Measurements from ENCODE around the gene CDH13.

The CDH13 gene

DNA sequence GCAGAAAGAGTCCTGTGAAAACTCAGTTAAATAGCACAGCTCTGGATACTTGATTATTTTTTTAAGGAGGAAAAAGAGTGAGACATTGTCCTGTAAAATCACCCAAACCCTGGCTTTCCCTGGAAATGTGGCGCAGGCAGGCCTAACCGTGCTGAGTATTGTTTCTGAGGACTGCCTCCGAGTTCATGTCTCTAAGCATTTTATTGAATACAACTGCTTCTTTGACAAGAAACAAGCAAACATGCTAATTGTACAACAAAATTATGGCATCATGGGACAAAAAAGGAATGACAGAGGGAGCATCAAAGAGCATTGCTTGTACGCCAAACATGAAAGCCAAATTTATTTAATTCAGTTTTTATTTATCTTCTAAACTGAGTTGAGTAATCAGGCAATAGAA lies 1116.5 kb downstream of the CDH13 start:
- DNase-seq: no peak

DNA sequence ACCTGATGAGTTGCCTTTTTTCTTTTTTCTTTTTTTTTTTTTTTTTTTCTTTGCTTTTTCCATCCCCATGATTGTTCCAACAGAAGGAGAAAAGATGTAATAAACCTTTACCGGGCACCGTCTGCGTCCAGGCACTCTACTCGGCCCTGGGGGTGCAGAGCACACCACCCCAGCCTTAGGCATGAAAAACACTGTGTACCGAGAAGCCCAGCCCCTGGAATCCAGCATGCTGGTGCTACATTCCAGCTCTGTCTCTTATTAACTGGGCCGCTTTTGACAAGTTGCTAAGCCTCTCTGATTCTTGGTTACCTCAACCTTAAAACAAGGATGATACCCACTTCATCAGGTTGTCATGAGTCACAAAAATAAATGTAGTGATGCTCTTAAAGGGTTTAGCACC lies 1117.0 kb downstream of the CDH13 start:
- no peak for DNase-seq

GRCh38 chr16:83744441-83744981 lies 1117.7 kb downstream of the CDH13 start:
- DNase-seq: no peak

DNA sequence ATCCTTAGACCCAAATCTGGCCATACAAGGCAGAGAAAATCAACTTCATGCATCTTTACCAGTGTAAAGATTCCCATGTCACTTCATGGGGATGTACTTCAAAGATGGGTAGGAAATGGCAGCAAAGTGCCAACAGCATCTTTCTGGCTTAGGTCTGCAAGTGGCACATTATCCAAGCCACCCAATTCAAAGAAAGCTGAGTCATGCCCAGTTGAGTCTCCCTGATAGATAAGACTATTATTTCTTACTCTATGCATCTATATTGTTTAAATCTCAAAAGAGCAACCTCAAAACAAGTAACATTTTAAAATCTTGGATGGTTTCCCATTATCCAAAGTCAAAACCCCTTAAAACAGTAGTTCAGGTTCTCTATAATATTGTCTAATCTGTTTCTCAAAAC lies 1119.8 kb downstream of the CDH13 start:
- no peak for DNase-seq

DNA sequence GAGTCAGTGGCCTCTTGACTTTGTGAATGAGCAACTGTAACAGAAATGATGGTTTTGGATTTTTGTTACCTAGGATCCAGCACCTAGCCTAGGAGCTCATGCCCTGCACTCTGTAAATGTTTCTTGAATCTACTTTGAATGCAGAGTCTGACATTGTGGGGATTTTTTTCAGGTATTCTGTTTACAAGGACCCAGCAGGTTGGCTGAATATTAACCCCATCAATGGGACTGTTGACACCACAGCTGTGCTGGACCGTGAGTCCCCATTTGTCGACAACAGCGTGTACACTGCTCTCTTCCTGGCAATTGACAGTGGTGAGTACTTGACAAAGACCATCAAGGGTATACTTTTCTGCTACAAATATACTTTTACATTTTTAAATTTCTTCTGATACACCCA lies 1121.2 kb downstream of the CDH13 start:
- no peak for DNase-seq

DNA sequence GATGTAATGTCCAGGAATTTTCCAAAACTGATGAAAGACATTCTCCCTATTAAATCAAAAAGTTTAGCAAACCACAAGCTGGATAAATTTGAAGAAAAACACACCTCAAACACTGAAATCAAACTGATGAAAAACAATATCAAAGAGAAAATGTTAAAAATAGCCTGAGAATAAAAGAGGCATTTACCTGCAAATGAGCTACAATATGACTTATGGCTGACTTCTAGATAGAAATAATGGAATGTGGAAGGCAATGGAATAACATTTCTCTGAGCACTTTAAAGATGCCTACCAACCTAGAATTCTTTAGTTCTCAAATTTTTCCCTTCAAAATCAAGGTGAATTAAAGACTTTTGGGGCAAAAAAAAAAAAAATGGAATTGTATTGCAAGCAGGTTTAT lies 1128.6 kb downstream of the CDH13 start:
- DNase-seq: no peak

- no peak for DNase-seq
These were observed 1135.6 kb downstream of the CDH13 start for GRCh38 chr16:83762141-83762991.

GRCh38 chr16:83762992-83763358 lies 1136.2 kb downstream of the CDH13 start:
- no peak for DNase-seq

GRCh38 chr16:83768986-83769385 lies 1142.2 kb downstream of the CDH13 start:
- DNase-seq: no peak

- DNase-seq: no peak
These were observed 1142.7 kb downstream of the CDH13 start for GRCh38 chr16:83769397-83770008.

DNA sequence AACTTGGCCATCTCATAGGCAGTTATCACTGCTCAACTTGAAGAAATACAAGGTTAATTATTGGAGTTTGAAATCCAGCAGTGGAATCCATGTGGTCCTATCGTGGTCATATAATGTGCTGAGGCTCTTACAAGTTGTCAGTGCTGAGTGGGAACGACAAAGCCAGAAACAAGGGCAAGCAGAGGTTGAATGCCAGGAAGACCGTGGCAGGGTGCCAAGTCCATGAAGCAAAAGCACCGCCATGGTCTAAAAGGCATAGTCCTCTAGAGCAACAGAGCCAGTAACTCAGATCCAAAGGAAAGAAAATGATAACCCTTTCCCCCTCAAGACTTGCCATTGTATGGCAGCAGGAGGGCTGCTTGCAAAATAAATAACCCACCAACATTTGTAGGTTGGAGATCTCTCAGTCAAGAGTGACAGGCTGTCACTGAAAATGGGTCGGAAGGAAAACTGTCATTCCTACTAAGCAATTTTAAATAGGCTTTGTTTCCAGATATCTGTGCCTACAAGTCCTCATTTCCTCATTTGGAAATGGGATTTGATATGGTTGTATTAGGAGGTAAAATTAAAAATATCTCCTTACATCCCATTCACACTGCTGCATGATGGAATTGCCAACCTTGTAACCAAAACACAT lies 1144.7 kb downstream of the CDH13 start:
- no peak for DNase-seq

DNA sequence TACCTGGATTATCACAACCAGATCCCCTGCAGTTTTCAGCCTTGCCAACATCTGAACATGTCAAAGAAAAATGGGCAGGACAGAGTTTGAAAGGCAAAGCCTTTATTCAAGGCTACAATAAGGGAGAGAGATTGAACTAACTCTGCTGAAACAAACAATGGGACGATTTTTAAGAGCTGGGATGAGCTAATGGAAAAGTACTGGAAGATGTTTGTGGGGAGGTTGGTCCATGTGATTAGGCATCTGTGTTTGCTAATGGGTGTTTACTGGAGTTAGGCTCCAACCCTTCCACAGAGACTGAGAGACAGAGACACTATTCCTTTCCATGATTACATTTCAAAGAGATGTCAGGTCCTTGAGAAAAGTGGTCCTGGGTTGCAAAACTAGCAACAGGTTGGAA lies 1146.0 kb downstream of the CDH13 start:
- DNase-seq: no peak

- no peak for DNase-seq
These were observed 1147.3 kb downstream of the CDH13 start for GRCh38 chr16:83774066-83774465.

GRCh38 chr16:83776944-83777343 lies 1150.2 kb downstream of the CDH13 start:
- no peak for DNase-seq

GRCh38 chr16:83779886-83780285 lies 1153.1 kb downstream of the CDH13 start:
- no peak for DNase-seq

- no peak for DNase-seq
These were observed 1158.7 kb downstream of the CDH13 start for GRCh38 chr16:83785455-83785854.

DNA sequence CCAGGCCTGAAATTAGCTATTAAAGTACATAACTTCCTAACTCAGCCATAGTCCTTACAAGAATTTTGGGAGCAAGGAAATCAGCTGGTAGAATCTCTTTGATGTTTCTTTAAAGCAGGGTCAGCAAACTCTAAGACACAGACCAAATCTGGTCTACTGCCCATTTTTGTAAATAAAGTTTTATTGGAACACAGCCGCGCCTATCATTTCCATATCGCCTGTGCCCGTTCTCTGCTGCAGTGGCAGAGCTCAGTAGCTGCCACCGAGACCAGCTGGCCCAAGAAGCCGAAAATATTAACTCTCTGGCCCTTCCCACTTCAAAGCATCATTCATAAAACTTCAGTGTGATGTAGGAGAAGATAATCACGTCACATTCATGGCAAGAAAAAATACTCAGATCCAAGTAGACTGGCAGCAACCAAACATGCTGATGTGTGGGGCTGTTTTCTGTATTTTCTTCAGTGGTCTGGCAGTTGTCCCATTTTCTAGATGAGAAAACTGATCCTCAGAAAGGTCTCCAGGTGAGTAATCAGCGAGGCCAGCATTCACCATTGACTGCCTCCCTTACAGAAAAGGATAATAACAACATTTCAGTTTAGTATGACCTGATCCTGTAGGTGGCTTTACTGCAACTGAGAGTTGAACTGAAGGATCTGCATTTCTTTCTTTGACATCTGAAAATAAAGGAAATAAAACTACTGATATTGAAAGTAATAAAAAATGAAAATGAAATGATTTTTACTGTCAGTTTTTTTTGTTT lies 1163.1 kb downstream of the CDH13 start:
- DNase-seq: no peak

DNA sequence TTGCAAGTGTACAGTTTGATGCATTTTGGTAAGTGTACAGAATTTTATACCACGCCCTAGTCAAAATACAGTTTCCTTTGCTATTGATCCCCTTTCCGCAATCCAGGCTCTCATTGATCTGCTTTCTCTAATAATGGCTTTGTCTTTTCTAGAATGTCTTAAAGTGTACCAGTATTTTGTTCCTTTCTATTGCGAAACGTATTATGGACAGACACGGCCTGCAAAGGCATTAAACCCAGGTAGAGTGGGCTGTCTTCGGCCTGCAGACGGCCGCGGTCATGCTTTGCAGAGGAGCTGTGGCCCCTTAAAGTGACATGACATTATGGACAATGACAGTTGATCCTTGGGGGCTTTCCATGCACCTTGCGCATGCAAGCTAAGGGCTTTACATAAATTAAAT lies 1165.1 kb downstream of the CDH13 start:
- no peak for DNase-seq

DNA sequence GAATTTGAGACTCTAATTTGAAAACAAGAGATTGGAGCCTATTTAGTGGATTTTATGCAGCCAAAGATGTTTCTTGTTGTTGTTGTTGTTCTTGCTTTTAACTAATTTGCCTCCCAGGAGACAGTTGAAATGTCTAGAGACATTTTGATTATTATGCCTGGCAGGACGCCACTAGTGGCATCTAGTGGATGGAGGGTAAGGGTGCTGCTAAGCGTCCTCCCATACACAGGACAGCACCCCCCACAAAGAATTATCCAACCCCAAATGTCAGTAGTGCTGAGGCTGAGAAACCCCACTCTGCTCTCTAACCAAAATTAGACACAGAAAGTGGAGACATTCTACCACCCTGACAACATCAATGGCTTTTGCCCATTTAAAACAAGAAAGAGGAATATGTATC lies 1165.6 kb downstream of the CDH13 start:
- DNase-seq: no peak

- DNase-seq: no peak
These were observed 1166.4 kb downstream of the CDH13 start for GRCh38 chr16:83793179-83793578.

DNA sequence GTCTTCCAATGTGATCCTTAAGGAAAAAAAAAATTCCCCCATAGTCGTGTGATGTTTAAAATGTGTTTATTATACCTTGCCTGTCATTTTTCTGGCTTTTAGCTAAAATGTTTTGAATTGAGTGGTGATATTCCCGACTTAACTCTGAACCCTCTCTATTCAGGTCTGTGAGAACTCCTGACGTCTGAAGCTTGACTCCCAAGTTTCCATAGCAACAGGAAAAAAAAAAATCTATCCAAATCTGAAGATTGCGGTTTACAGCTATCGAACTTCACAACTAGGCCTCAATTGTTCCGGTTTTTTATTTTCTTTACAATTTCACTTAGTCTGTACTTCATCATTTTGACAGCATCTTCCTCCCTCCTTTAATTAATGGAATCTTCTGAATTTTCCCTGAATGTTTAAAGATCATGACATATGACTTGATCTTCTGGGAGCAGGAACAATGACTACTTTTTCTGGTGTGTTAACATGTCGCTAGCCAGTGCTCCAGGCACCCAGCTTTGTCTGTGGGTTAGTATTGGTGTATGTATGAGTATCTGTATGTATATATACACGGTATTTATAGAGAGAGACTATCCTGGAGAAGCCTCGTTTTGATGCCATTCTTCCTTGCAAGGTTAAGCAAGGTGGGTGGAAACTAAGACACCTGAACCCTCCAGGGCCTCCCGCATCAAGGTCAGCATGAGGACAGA lies 1168.2 kb downstream of the CDH13 start:
- DNase-seq: no peak

- no peak for DNase-seq
These were observed 1170.2 kb downstream of the CDH13 start for GRCh38 chr16:83797013-83797412.

GRCh38 chr16:83799336-83799735 lies 1172.6 kb downstream of the CDH13 start:
- DNase-seq: no peak
